Stimulated activated CD4-positive, alpha-beta T cell treated with anti-CD3 and anti-CD28 coated beads, Interleukin-15, amount 100 ng/mL, for 48 hours (primary cell): ENCODE measurements around the gene NXT2.
"Not testable (repeated sequence)": the region's sequence is repeated elsewhere in the genome, so short reads cannot be mapped to it uniquely, and the experiment has no call there.

ENCODE experiments used
- DNase-seq, 2 donors: peaks; one replicate each; pipeline ENCODE4 v3.0.0-alpha.2; 2020; ENCODE audit warnings: low read depth in 2 of 2

Gene NXT2

DNA sequence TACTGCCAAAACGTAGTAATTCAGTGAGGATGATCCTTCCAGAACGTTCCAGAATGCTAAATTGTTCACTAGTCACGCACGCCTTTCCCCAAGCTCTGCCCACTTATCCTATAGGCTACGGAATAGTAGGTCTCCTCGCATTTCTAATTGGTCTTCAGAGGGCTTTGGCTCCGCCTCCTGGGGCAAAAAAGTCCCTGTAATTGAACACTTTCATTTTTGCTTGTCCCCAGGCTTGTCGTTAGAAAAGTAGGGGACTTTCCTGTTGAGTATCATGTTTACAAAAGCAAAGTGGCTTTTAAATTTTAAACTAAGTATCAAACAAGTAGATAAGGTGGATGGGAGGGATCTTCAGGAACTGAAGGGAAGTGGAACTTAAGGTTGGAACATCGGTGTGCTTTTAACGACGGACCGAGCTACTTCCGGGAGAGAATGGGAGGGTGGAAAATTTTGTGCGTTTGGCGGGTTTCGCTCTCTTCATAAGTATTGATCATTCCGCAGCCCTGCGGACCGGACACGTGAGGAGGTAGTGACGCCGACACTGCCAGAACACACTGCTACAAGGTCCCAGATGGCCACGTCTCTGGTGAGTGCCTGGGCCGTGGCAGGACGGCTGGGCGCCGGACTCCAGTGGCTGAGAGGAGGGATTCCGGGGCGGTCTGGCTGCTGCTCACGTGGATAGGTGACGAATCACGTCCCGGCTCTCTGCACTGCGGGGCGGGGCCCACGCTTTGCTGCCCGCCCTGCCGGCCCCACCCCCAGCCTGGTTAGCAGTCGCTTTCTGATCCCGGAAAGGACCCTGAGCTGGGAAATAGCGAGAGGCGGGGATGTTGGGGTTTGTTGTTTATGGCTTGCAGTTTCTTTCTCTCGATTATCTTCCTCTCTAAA lies at the start of gene NXT2:
TSS of gene NXT2 (plus strand) at position 406 of the 885 bp plus-strand sequence. CDS start at position 569, 163 bp downstream.
- DNase-seq = peak; percentile 72 to 73

DNA sequence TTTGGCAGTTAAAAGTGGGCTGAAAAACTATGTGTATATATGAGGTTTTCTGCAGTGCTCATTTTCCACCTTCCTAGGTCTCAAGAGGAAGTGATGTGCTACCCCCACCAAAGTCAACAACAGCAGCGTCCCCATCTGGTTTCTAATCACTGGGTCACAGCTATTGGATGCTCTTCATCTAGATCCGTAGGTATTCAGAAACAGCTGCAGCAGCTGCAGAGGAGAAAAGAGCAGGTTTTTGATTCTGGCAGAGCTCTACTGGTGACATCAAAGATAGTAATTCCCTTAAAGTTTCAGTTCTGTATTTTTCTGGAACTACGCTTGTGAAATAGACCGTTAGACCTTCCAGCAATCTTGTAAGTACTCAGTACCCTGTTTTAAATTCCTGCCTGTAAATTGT lies 49.0 kb upstream of the NXT2 start:
- DNase-seq = no peak

- DNase-seq = no peak
Measured at GRCh38 chrX:109489174-109489573, 47.5 kb upstream of the NXT2 start.

GRCh38 chrX:109498434-109498833 lies 38.2 kb upstream of the NXT2 start:
- DNase-seq = no peak

- no peak for DNase-seq
Measured at GRCh38 chrX:109501176-109501575, 35.5 kb upstream of the NXT2 start.

DNA sequence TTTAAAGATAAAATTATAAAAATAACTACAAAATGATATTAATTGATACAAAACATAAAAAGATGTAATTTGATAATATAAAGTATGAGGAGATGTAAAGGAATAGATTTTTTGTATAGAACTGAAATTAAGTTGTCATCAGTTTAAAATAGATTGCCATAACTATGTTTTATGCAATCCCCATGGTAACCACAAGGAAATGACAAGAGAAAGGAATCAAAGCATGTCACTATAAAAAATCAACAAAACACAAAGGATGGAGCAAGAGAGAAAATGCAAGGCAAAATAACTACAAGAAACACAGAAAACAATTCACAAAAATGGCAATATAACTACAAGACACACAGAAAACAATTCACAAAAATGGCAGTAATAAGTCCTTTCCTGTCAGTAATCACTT lies 27.7 kb upstream of the NXT2 start:
- no peak for DNase-seq

DNA sequence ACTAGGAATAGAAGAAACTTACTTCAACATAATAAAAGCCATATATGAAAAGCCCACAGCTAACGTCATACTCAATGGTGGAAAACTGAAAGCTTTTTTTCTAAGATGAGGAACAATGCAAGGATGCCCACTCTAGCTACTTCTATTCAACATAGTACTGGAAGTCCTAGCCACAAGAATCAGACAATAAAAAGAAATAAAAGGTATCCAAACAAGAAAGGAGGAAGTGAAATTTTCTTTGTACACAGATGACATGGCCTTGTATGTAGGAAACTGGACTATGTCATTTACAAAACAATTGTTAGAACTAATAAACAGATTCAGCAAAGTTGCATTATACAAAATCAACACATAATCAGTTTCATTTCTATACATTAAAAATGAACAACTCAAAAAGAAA lies 25.5 kb upstream of the NXT2 start:
- DNase-seq = no peak

GRCh38 chrX:109519001-109519400 lies 17.6 kb upstream of the NXT2 start:
- DNase-seq = no peak

DNA sequence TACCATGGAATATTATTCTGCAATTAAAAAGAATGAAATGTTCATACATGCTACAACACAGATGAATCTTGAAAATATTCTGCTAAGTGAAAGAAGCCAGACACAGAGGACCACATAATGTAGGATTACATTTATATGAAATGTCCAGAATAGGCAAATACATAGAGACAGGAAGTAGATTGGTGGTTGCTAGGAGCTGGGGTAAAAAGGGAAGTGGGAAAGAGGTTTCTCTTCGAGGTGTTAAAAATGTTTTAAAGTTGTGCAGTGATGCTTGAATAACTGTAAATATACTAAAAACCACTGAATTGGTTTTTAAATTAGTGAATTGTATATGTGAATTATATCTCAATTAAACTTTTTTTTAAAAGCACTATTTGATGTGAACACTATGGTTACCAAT lies 3.6 kb upstream of the NXT2 start:
- DNase-seq = no peak

DNA sequence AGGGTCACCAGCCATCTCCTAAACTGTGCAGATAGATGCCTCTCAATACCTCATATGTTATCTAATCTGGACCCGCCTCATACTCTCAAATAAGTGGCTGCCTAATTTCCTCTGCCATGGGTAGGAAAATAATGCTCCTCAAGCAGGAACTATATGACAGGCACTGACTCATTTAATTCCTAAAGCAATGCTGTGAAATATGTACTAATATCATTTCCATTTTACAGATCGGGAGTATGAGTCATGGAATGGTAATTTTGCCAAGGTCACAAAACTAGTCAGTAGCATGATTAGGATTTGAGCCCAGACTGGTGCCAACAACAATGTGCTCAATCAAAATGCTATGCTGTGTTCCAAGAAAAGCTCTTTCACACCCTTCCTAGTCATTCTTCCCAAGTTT lies 3.0 kb upstream of the NXT2 start:
- no peak for DNase-seq

GRCh38 chrX:109534933-109535332 lies 1.7 kb upstream of the NXT2 start:
- DNase-seq = no peak

DNA sequence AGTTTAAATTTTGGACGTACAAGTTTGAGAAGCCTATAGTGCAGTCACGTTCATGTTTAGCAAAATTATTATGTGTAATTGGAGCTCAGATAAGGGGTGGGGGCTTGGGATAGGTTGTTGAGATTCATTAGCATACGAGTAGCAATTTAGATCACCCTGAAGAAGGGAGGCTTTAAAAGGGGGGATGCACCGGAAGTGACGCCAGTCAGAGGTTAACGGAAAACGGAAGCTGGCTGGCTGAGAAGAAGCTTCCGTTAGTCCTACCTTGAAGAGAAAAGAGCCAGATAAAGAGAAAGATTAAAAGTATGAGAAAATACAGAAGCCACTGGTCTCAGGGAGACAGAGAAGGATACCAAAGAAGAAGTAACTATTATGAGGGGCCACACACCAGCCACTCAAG lies 1.1 kb upstream of the NXT2 start:
- DNase-seq = no peak

- no peak for DNase-seq
Measured at GRCh38 chrX:109537324-109537665, 651 bp downstream of the NXT2 start.

GRCh38 chrX:109539007-109539406 lies 2.4 kb downstream of the NXT2 start:
- DNase-seq = not testable (repeated sequence)

GRCh38 chrX:109553862-109554261 lies 17.2 kb downstream of the NXT2 start:
- DNase-seq = no peak

DNA sequence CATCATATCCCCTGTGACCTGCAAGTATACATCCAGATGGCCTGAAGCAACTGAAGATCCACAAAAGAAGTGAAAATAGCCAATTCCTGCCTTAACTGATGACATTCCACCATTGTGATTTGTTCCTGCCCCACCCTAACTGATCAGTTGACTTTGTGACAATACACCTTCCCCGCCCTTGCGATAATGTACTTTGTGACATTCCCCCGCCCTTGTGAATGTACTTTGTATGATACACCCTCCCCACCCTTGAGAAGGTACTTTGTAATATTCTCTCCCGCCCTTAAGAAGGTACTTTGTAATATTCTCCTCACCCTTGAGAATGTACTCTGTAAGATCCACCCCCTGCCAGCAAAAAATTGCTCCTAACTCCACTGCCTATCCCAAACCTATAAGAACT lies 39.4 kb downstream of the NXT2 start:
- DNase-seq = not testable (repeated sequence)

GRCh38 chrX:109577055-109577454 lies 40.4 kb downstream of the NXT2 start:
- no peak for DNase-seq

GRCh38 chrX:109578916-109579315 lies 42.3 kb downstream of the NXT2 start:
- DNase-seq = no peak

- no peak for DNase-seq
Measured at GRCh38 chrX:109585488-109585887, 48.8 kb downstream of the NXT2 start.

- DNase-seq = no peak
Measured at GRCh38 chrX:109590176-109590575, 53.5 kb downstream of the NXT2 start.
